ENCODE data around the gene THBS3. TPM values are rescaled to one million over a fixed set of nuclear protein-coding genes. Genes with fewer than 3 reads are reported as not detected.

THBS3 gene
- total RNA-seq, 2 donors from 2014 or later, result 10.9 to 11.2 TPM

- no peak overlapping the region for H3K27ac ChIP-seq
- H3K4me3 ChIP-seq, result no peak overlapping the region
- DNase-seq (ENCODE audit: low spot score), result no peak
- H3K27me3 ChIP-seq, result no peaks in the 10 kb centered on the region
- peaks cover 0 to 11% of the 10 kb centered on the region in 2 donors for H3K4me1 ChIP-seq
- H3K9me3 ChIP-seq, result no peaks in the 10 kb centered on the region
- TF ChIP-seq, protein P1, sequence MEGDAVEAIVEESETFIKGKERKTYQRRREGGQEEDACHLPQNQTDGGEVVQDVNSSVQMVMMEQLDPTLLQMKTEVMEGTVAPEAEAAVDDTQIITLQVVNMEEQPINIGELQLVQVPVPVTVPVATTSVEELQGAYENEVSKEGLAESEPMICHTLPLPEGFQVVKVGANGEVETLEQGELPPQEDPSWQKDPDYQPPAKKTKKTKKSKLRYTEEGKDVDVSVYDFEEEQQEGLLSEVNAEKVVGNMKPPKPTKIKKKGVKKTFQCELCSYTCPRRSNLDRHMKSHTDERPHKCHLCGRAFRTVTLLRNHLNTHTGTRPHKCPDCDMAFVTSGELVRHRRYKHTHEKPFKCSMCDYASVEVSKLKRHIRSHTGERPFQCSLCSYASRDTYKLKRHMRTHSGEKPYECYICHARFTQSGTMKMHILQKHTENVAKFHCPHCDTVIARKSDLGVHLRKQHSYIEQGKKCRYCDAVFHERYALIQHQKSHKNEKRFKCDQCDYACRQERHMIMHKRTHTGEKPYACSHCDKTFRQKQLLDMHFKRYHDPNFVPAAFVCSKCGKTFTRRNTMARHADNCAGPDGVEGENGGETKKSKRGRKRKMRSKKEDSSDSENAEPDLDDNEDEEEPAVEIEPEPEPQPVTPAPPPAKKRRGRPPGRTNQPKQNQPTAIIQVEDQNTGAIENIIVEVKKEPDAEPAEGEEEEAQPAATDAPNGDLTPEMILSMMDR (IDR thresholded peaks at IDR 0.05), result no peak
- peaks cover 7% of the 10 kb centered on the region for H3K36me3 ChIP-seq
These were observed 5.5 kb downstream of the THBS3 start for GRCh38 chr1:155202198-155202597.

- Histone ChIP-seq H3K27ac (no peak overlapping the region), H3K36me3 (peaks cover 7% of the 10 kb centered on the region), H3K4me1 (peaks cover 0 to under 1% of the 10 kb centered on the region in 2 donors), H3K4me3 (no peak overlapping the region), H3K27me3 (no peaks in the 10 kb centered on the region), H3K9me3 (no peaks in the 10 kb centered on the region)
- TF ChIP-seq, protein P1 (IDR thresholded peaks at IDR 0.05), result no peak
- DNase-seq (ENCODE audit: low spot score), result no peak
These were observed 6.8 kb downstream of the THBS3 start for GRCh38 chr1:155200920-155201319.

DNA sequence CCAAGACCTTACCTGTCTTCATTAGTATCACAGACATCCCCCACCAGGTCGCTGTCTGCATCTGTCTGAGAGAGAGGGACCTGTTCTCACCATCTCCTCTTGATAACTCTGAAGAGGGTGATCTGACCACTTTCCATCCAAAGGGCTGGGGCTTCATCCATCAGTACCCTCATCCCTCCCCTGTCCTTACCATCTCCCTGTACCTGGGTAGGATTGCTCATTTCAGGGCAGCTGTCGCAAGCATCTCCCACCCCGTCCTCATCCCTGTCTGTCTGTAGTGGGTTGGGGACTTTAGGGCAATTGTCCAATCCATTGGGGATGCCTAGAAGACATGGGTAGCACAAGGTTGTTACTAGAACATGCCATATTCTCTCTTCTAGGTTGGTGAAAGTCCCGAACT is 7.9 kb downstream of the THBS3 start:
- H3K4me3 ChIP-seq, result no peak overlapping the region
- no peak for DNase-seq (ENCODE audit: low spot score)
- no peaks in the 10 kb centered on the region for H3K27me3 ChIP-seq
- no peaks in the 10 kb centered on the region for H3K9me3 ChIP-seq
- peaks cover 0 to 12% of the 10 kb centered on the region in 2 donors for H3K4me1 ChIP-seq
- H3K36me3 ChIP-seq, result peaks cover 7% of the 10 kb centered on the region
- TF ChIP-seq, protein P1 (IDR thresholded peaks at IDR 0.05), result no peak
- H3K27ac ChIP-seq, result no peak overlapping the region

DNA sequence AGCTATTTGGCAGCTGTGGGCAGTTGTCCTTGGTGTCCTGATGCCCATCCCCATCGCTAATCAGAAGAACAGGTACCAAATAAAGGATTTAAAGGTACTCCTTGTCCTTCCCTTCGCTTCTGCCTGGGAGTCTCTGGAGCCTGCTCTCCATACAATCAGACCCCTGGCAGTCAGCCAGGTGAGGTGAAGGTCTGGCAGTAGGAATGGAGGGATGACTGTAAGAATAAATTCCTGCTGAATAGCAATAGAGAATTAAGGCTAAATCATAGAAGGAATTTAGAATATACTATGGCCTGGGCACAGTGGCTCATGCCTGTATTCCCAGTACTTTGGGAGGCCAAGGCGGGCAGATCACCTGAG is 9.2 kb downstream of the THBS3 start:
- no peak for DNase-seq (ENCODE audit: low spot score)
- H3K4me1 ChIP-seq, result peaks cover 0 to 25% of the 10 kb centered on the region in 2 donors
- H3K9me3 ChIP-seq, result no peaks in the 10 kb centered on the region
- TF ChIP-seq, protein P1 (IDR thresholded peaks at IDR 0.05), result no peak
- no peak overlapping the region for H3K4me3 ChIP-seq
- no peak overlapping the region for H3K27ac ChIP-seq
- H3K36me3 ChIP-seq, result peaks cover 7% of the 10 kb centered on the region
- H3K27me3 ChIP-seq, result no peaks in the 10 kb centered on the region

GRCh38 chr1:155197901-155198546 is 9.7 kb downstream of the THBS3 start:
- H3K4me3 ChIP-seq, result no peak overlapping the region
- H3K36me3 ChIP-seq, result peaks cover 7% of the 10 kb centered on the region
- no peaks in the 10 kb centered on the region for H3K27me3 ChIP-seq
- TF ChIP-seq, protein P1 (IDR thresholded peaks at IDR 0.05), result no peak
- no peak for DNase-seq (ENCODE audit: low spot score)
- H3K9me3 ChIP-seq, result no peaks in the 10 kb centered on the region
- H3K27ac ChIP-seq, result no peak overlapping the region
- H3K4me1 ChIP-seq, result peaks cover 0 to 30% of the 10 kb centered on the region in 2 donors
